Superior temporal gyrus (tissue), 1 donor: ENCODE data around the gene TJP3.

Source experiments
- DNase-seq: peaks from one replicate; pipeline ENCODE4 v3.0.0-alpha.2; 2016; ENCODE audit errors: extremely low spot score

The TJP3 gene

GRCh38 chr19:3766520-3766919 lies 58.3 kb downstream of the TJP3 start:
- no peak for DNase-seq

- no peak for DNase-seq
Observed at GRCh38 chr19:3767050-3767449, 58.9 kb downstream of the TJP3 start.

GRCh38 chr19:3768015-3768747 lies 60.0 kb downstream of the TJP3 start:
- no peak for DNase-seq

GRCh38 chr19:3768748-3769099 lies 60.5 kb downstream of the TJP3 start:
- no peak for DNase-seq

GRCh38 chr19:3769494-3769893 lies 61.3 kb downstream of the TJP3 start:
- no peak for DNase-seq

- DNase-seq: no peak
Observed at GRCh38 chr19:3770136-3770999, 62.2 kb downstream of the TJP3 start.

GRCh38 chr19:3771000-3771905 lies 63.1 kb downstream of the TJP3 start:
- no peak for DNase-seq

GRCh38 chr19:3771906-3772455 lies 63.8 kb downstream of the TJP3 start, which contains the start of gene RAX2:
Gene RAX2, minus strand, starts transcription at chr19:3772228. Its CDS starts 486 bp downstream, at chr19:3771742.
- DNase-seq: no peak

- no peak for DNase-seq
Observed at GRCh38 chr19:3773814-3774515, 65.8 kb downstream of the TJP3 start.

- no peak for DNase-seq
Observed at GRCh38 chr19:3774621-3775373, 66.6 kb downstream of the TJP3 start.

- no peak for DNase-seq
Observed at GRCh38 chr19:3775374-3775711, 67.2 kb downstream of the TJP3 start.

GRCh38 chr19:3775831-3776230 lies 67.6 kb downstream of the TJP3 start:
- no peak for DNase-seq

- DNase-seq: no peak
Observed at GRCh38 chr19:3776479-3777040, 68.4 kb downstream of the TJP3 start.

- no peak for DNase-seq
Observed at GRCh38 chr19:3778104-3778867, 70.1 kb downstream of the TJP3 start.

- DNase-seq: no peak
Observed at GRCh38 chr19:3778899-3779723, 70.9 kb downstream of the TJP3 start.

- no peak for DNase-seq
Observed at GRCh38 chr19:3780786-3781304, 72.7 kb downstream of the TJP3 start.

- no peak for DNase-seq
Observed at GRCh38 chr19:3781603-3782002, 73.4 kb downstream of the TJP3 start.

GRCh38 chr19:3782330-3782729 lies 74.1 kb downstream of the TJP3 start:
- DNase-seq: no peak
